H1 (cell line): ENCODE data around the gene ETV1. TPM values are rescaled to one million over a fixed set of nuclear protein-coding genes. Genes with fewer than 3 reads are reported as not detected.
"Not testable (repeated sequence)": the region's sequence is repeated elsewhere in the genome, so short reads cannot be mapped to it uniquely, and the experiment has no call there.

Source experiments
- CTCF ChIA-PET: fragments of 300-600 bp; sonication (Branson Sonifier 250); formaldehyde crosslinking; loops from one replicate; lab custom pipeline; 2021; ENCODE audit not compliant: partially characterized antibody; lab: Charles Lee
- POLR2A ChIA-PET: fragments of 300-600 bp; sonication (Branson Sonifier 250); formaldehyde crosslinking; loops from one replicate; lab custom pipeline; 2021; ENCODE audit warnings: inconsistent platforms; ENCODE audit not compliant: partially characterized antibody; lab: Charles Lee
- DNase-seq, 2 experiments: peaks; one replicate each; pipeline versions ENCODE4 v3.0.0 to v3.0.0-alpha.2; 2010 to 2022; ENCODE audit warnings: low spot score in 2 of 2, low read depth in 1 of 2, mixed read lengths in 1 of 2
- FAIRE-seq: peaks from 2 replicates; lab custom pipeline; 2011; peaks lifted over from hg19 to GRCh38; lab: Jason Lieb, UNC
- H2AFZ ChIP-seq: 2 replicates; pipeline ENCODE4 v1.8.1; 2012; ENCODE audit warnings: low read length, inconsistent platforms
- H2AK5ac ChIP-seq: 2 replicates; pipeline ENCODE4 v1.6.1; 2013; ENCODE audit warnings: low read depth, low read length
- H2BK120ac ChIP-seq: replicated peaks from 2 replicates; pipeline ENCODE3; 2013; ENCODE audit warnings: low read depth, low read length, inconsistent platforms
- H2BK12ac ChIP-seq: 2 replicates; pipeline ENCODE4 v1.6.1; 2013; ENCODE audit warnings: low read depth, low read length
- H2BK15ac ChIP-seq: 2 replicates; pipeline ENCODE4 v1.6.1; 2013; ENCODE audit warnings: low read length
- H2BK20ac ChIP-seq: 2 replicates; pipeline ENCODE4 v1.6.1; 2013; ENCODE audit warnings: low read length
- H2BK5ac ChIP-seq: 2 replicates; pipeline ENCODE4 v1.6.1; 2013; ENCODE audit warnings: low read depth, low read length
- H3K14ac ChIP-seq: 2 replicates; pipeline ENCODE4 v1.6.1; 2013; ENCODE audit warnings: inconsistent platforms; ENCODE audit not compliant: insufficient read length
- H3K18ac ChIP-seq: 2 replicates; pipeline ENCODE4 v1.6.1; 2013; ENCODE audit warnings: low read length; ENCODE audit errors: extremely low read depth
- H3K23ac ChIP-seq: 2 replicates; pipeline ENCODE4 v1.6.1; 2013; ENCODE audit warnings: inconsistent platforms; ENCODE audit not compliant: insufficient read length
- H3K23me2 ChIP-seq: 2 replicates; pipeline ENCODE4 v1.6.1; 2013; ENCODE audit warnings: low read depth, low read length
- H3K27ac ChIP-seq: 2 replicates; pipeline ENCODE4 v1.6.1; 2011; ENCODE audit warnings: low read depth, low read length, inconsistent platforms
- H3K27me3 ChIP-seq, 4 experiments: replicated peaks in 1 of 4; 1 replicate in 1 of 4; 2 replicates in 3 of 4; pipeline versions ENCODE4 v1.6.1 to v1.8.1; 2011 to 2013; ENCODE audit warnings: low read length in 3 of 4, mild to moderate bottlenecking in 3 of 4, inconsistent platforms in 2 of 4, mixed read lengths in 2 of 4, moderate library complexity in 1 of 4; ENCODE audit not compliant: control insufficient read depth in 3 of 4, insufficient read depth in 3 of 4; ENCODE audit errors: extremely low read depth in 1 of 4
- H3K36me3 ChIP-seq, 4 experiments: 2 replicates each; pipeline versions ENCODE4 v1.6.1 to v1.8.1; 2011 to 2013; ENCODE audit warnings: mild to moderate bottlenecking in 4 of 4, low read length in 3 of 4, moderate library complexity in 2 of 4, control low read depth in 1 of 4, inconsistent platforms in 1 of 4; ENCODE audit not compliant: insufficient read depth in 4 of 4, control insufficient read depth in 2 of 4
- H3K4ac ChIP-seq: replicated peaks from 2 replicates; pipeline ENCODE3; 2013; ENCODE audit warnings: low read length, low read depth, mixed read lengths, inconsistent platforms; ENCODE audit not compliant: insufficient read length
- H3K4me1 ChIP-seq, 4 experiments: replicated peaks in 1 of 4; 1 replicate in 1 of 4; 2 replicates in 3 of 4; pipeline versions ENCODE4 v1.6.1 to v1.8.1; 2011 to 2013; ENCODE audit warnings: low read length in 3 of 4, inconsistent platforms in 2 of 4, mixed read lengths in 1 of 4; ENCODE audit not compliant: insufficient read depth in 4 of 4, control insufficient read depth in 3 of 4
- H3K4me2 ChIP-seq, 2 experiments: 2 replicates each; pipeline versions ENCODE4 v1.6.1 to v1.8.1; 2011 to 2013; ENCODE audit warnings: low read depth in 2 of 2, low read length in 2 of 2, control low read depth in 1 of 2, inconsistent platforms in 1 of 2, mild to moderate bottlenecking in 1 of 2; ENCODE audit not compliant: insufficient read depth in 1 of 2
- H3K4me3 ChIP-seq, 4 experiments: fragments of 200-600, 300-600 bp in 1 of 4; sonication (generic), shearing (Covaris generic), sonication (Bioruptor Twin) in 1 of 4; 2 replicates each; pipeline versions ENCODE4 v1.5.1 to v1.8.1; 2011 to 2016; ENCODE audit warnings: low read length in 4 of 4, low read depth in 3 of 4, control low read depth in 2 of 4, inconsistent platforms in 2 of 4, mild to moderate bottlenecking in 2 of 4, mixed read lengths in 1 of 4, moderate library complexity in 1 of 4; ENCODE audit not compliant: insufficient read depth in 2 of 4; ENCODE audit errors: extremely low read depth in 1 of 4
- H3K56ac ChIP-seq: replicated peaks from 2 replicates; pipeline ENCODE3; 2013; ENCODE audit warnings: low read depth, mild to moderate bottlenecking, mixed read lengths, low read length, inconsistent platforms; ENCODE audit not compliant: insufficient read length
- H3K79me1 ChIP-seq: 2 replicates; pipeline ENCODE4 v1.6.1; 2013; ENCODE audit warnings: low read depth, low read length, control low read depth
- H3K79me2 ChIP-seq, 2 experiments: 2 replicates each; pipeline versions ENCODE4 v1.6.1 to v1.8.1; 2012 to 2013; ENCODE audit warnings: low read length in 2 of 2, mild to moderate bottlenecking in 2 of 2, inconsistent platforms in 1 of 2; ENCODE audit not compliant: insufficient read depth in 2 of 2, control insufficient read depth in 1 of 2
- H3K9ac ChIP-seq, 4 experiments: replicated peaks in 1 of 4; 1 replicate in 1 of 4; 2 replicates in 3 of 4; pipeline versions ENCODE4 v1.6.1 to v1.8.1; 2011 to 2013; ENCODE audit warnings: low read depth in 3 of 4, low read length in 3 of 4, control low read depth in 2 of 4, mild to moderate bottlenecking in 2 of 4, moderate library complexity in 2 of 4, inconsistent platforms in 1 of 4; ENCODE audit errors: extremely low read depth in 1 of 4
- H3K9me3 ChIP-seq, 2 experiments: 2 replicates each; pipeline versions ENCODE4 v1.6.1 to v1.8.1; 2012 to 2013; ENCODE audit warnings: mild to moderate bottlenecking in 2 of 2, moderate library complexity in 2 of 2, control low read depth in 1 of 2, inconsistent platforms in 1 of 2, low read depth in 1 of 2, low read length in 1 of 2, mixed read lengths in 1 of 2; ENCODE audit not compliant: insufficient read depth in 2 of 2
- H4K20me1 ChIP-seq, 2 experiments: replicated peaks in 1 of 2; 2 replicates each; pipeline versions ENCODE3 to v1.8.1; 2011 to 2013; ENCODE audit warnings: inconsistent platforms in 2 of 2, low read length in 2 of 2, mild to moderate bottlenecking in 1 of 2; ENCODE audit not compliant: insufficient read depth in 2 of 2, control insufficient read depth in 1 of 2
- H4K5ac ChIP-seq: 2 replicates; pipeline ENCODE4 v1.6.1; 2013; ENCODE audit warnings: low read length, low read depth, mixed read lengths, inconsistent platforms; ENCODE audit not compliant: insufficient read length
- H4K8ac ChIP-seq: 2 replicates; pipeline ENCODE4 v1.8.0; 2013; ENCODE audit warnings: mild to moderate bottlenecking, moderate library complexity, low read length, inconsistent platforms; ENCODE audit not compliant: insufficient read depth; ENCODE audit errors: extremely low read depth
- H4K91ac ChIP-seq: replicated peaks from 2 replicates; pipeline ENCODE3; 2013; ENCODE audit warnings: low read length, mixed read lengths, inconsistent platforms; ENCODE audit not compliant: insufficient read length
- WGBS, 2 experiments: shearing (Covaris generic) in 1 of 2; methylation state at CpG; one replicate each; pipeline versions ENCODE4 v1.1.6 to v1.1.7; 2013 to 2015; ENCODE audit warnings: low lambda C conversion rate in 2 of 2, mixed read lengths in 2 of 2, inconsistent platforms in 1 of 2, low coverage in 1 of 2, missing lambda C conversion rate in 1 of 2; ENCODE audit not compliant: insufficient replicate concordance in 2 of 2, insufficient coverage in 1 of 2, insufficient read length in 1 of 2; ENCODE audit errors: extremely low coverage in 1 of 2, missing lambda C conversion rate in 1 of 2; 5-methylcytosine and 5-hydroxymethylcytosine counted together
- polyA plus RNA-seq, 7 experiments: library from polyadenylated mRNA; depleted of rRNA in 3 of 7; stranded (reverse) in 5 of 7; unstranded in 2 of 7; fragments of >200 nt in 5 of 7; fragments of 200-250 nt in 2 of 7; gene quantifications; 1 replicate in 5 of 7; 2 replicates in 1 of 7; 4 replicates in 1 of 7; pipeline versions ENCODE4 v1.2.1 to v1.2.3, GENCODE V29; 2011 to 2013; ENCODE audit warnings: missing spikeins in 2 of 7, mixed read lengths in 2 of 7
- total RNA-seq: library from RNA; stranded (reverse); fragmentation: NEBNext Ultra II Directional; extraction: Animal tissue kit (Norgen Biotek cat#: 25700); gene quantifications from 2 replicates; pipeline ENCODE4 v1.2.1, GENCODE V29; 2021

The ETV1 gene
- total and polyA plus RNA-seq, 2 of the 8 experiments (the other 6 are each of a cell fraction or from before 2014, with no cell fraction given): 58.3 to 91.2 TPM

GRCh38 chr7:13917103-13917502, 72.4 kb downstream of the ETV1 start:
- H3K23ac ChIP-seq, H3K56ac ChIP-seq, H3K79me1 ChIP-seq, H2BK12ac ChIP-seq, H3K79me2 ChIP-seq, H2AFZ ChIP-seq, FAIRE-seq, H3K4ac ChIP-seq, H2AK5ac ChIP-seq, H2BK5ac ChIP-seq, H4K5ac ChIP-seq, H3K18ac ChIP-seq, DNase-seq, H3K9ac ChIP-seq, H2BK15ac ChIP-seq, H2BK120ac ChIP-seq, H3K36me3 ChIP-seq, H2BK20ac ChIP-seq, H3K23me2 ChIP-seq, H3K4me2 ChIP-seq, H3K14ac ChIP-seq, POLR2A ChIA-PET, H3K4me3 ChIP-seq, H4K91ac ChIP-seq, H3K4me1 ChIP-seq, H3K27ac ChIP-seq, H4K8ac ChIP-seq, H3K9me3 ChIP-seq, H4K20me1 ChIP-seq, H3K27me3 ChIP-seq: not testable (repeated sequence)
- 94% methylated on average over 7 of the region's 7 CpGs; no CpG with 5 or more reads in 1 of the 2 experiments for WGBS, 2 experiments
- CTCF ChIA-PET: interaction anchor here (1.6 kb wide), 1 partner anchor 54 kb away, joined by 3 read pairs; no protein-coding TSS in a partner anchor
